IMR-90 (cell line): ENCODE measurements around the gene SERPINB10. TPM values are rescaled to one million over a fixed set of nuclear protein-coding genes. Genes with fewer than 3 reads are reported as not detected.

ENCODE experiments used
- ATAC-seq: fragments of 200-7000 bp; cut with Tn5 transposase; 2 replicates; pipeline ENCODE4 v1.9.1; 2020; ENCODE audit warnings: low read depth, mild to moderate bottlenecking, moderate library complexity
- BruUV-seq: library from RNA; stranded (reverse); fragments of 400-500 nt; replicated peaks from 2 replicates; lab custom pipeline; 2021; lab: Mats Ljungman, UMichigan
- CTCF ChIA-PET: fragments of 300-600 bp; formaldehyde crosslinking; extraction: SDS; loops from one replicate; lab custom pipeline; 2021; ENCODE audit warnings: antibody characterized with exemption; lab: Yijun Ruan, JAX
- POLR2A ChIA-PET: fragments of 300-600 bp; sonication (Branson Sonifier 250); formaldehyde crosslinking; loops from one replicate; lab custom pipeline; 2022; ENCODE audit warnings: antibody characterized with exemption; ENCODE audit not compliant: unreplicated experiment; lab: Charles Lee
- DNase-seq: peaks from one replicate; pipeline ENCODE4 v3.0.0; 2013
- H2AFZ ChIP-seq: replicated peaks from 2 replicates; pipeline ENCODE3; 2013; ENCODE audit warnings: low read length, mild to moderate bottlenecking; ENCODE audit not compliant: poor library complexity
- H2AK5ac ChIP-seq: 2 replicates; pipeline ENCODE4 v1.6.1; 2013; ENCODE audit warnings: low read depth, low read length, inconsistent platforms
- H2AK9ac ChIP-seq: replicated peaks from 2 replicates; pipeline ENCODE3; 2013; ENCODE audit warnings: mild to moderate bottlenecking, low read depth, low read length, moderate library complexity; ENCODE audit not compliant: poor library complexity
- H2BK120ac ChIP-seq: 2 replicates; pipeline ENCODE4 v1.6.1; 2013; ENCODE audit warnings: low read depth, low read length, inconsistent platforms
- H2BK15ac ChIP-seq: 3 replicates; pipeline ENCODE4 v1.6.1; 2013; ENCODE audit warnings: low read depth, low read length, inconsistent platforms
- H2BK20ac ChIP-seq: 2 replicates; pipeline ENCODE4 v1.6.1; 2013; ENCODE audit warnings: low read depth, mild to moderate bottlenecking, inconsistent platforms, low read length, moderate library complexity
- H2BK5ac ChIP-seq: 2 replicates; pipeline ENCODE4 v1.6.1; 2013; ENCODE audit warnings: mild to moderate bottlenecking, low read depth, low read length, inconsistent platforms; ENCODE audit not compliant: poor library complexity, severe bottlenecking
- H3K14ac ChIP-seq: replicated peaks from 2 replicates; pipeline ENCODE4 v1.6.1; 2013; ENCODE audit warnings: low read depth, low read length, inconsistent platforms
- H3K18ac ChIP-seq: 2 replicates; pipeline ENCODE4 v1.6.1; 2013; ENCODE audit warnings: low read depth, low read length, control low read depth
- H3K23ac ChIP-seq: 2 replicates; pipeline ENCODE4 v1.6.1; 2013; ENCODE audit warnings: low read depth, low read length, inconsistent platforms
- H3K27ac ChIP-seq: 2 replicates; pipeline ENCODE4 v1.5.1; 2013; ENCODE audit warnings: mild to moderate bottlenecking, control low read depth, low read length; ENCODE audit not compliant: insufficient read depth
- H3K27me3 ChIP-seq: 2 replicates; pipeline ENCODE4 v1.6.1; 2013; ENCODE audit warnings: low read length; ENCODE audit not compliant: control insufficient read depth, insufficient read depth
- H3K36me3 ChIP-seq: 2 replicates; pipeline ENCODE4 v1.6.1; 2013; ENCODE audit warnings: low read length, mixed read lengths; ENCODE audit not compliant: control insufficient read depth, insufficient read depth
- H3K4ac ChIP-seq: 2 replicates; pipeline ENCODE4 v1.6.1; 2013; ENCODE audit warnings: low read depth, low read length, inconsistent platforms
- H3K4me1 ChIP-seq: 2 replicates; pipeline ENCODE4 v1.6.1; 2013; ENCODE audit warnings: low read length, mixed read lengths; ENCODE audit not compliant: control insufficient read depth, insufficient read depth
- H3K4me2 ChIP-seq: 2 replicates; pipeline ENCODE4 v1.6.1; 2013; ENCODE audit warnings: low read depth, mild to moderate bottlenecking, control low read depth, low read length, moderate library complexity
- H3K4me3 ChIP-seq: 2 replicates; pipeline ENCODE4 v1.5.1; 2013; ENCODE audit warnings: low read depth, mild to moderate bottlenecking, control low read depth, low read length, moderate library complexity; ENCODE audit not compliant: insufficient read depth
- H3K56ac ChIP-seq: 2 replicates; pipeline ENCODE4 v1.6.1; 2013; ENCODE audit warnings: low read length, inconsistent platforms; ENCODE audit not compliant: insufficient read depth; ENCODE audit errors: extremely low read depth
- H3K79me1 ChIP-seq, 2 experiments: 2 replicates each; pipeline ENCODE4 v1.6.1; 2013; ENCODE audit warnings: low read length in 2 of 2, inconsistent platforms in 1 of 2, low read depth in 1 of 2
- H3K9ac ChIP-seq: 2 replicates; pipeline ENCODE4 v1.6.1; 2013; ENCODE audit warnings: low read depth, low read length, control low read depth
- H3K9me1 ChIP-seq: 2 replicates; pipeline ENCODE4 v1.6.1; 2013; ENCODE audit warnings: low read length, inconsistent platforms; ENCODE audit not compliant: insufficient read depth
- H3K9me3 ChIP-seq: 2 replicates; pipeline ENCODE4 v1.6.1; 2013; ENCODE audit warnings: low read length; ENCODE audit not compliant: control insufficient read depth, insufficient read depth
- H4K20me1 ChIP-seq: 2 replicates; pipeline ENCODE4 v1.6.1; 2013; ENCODE audit warnings: low read length, inconsistent platforms; ENCODE audit not compliant: insufficient read depth
- H4K5ac ChIP-seq: 2 replicates; pipeline ENCODE4 v1.6.1; 2013; ENCODE audit warnings: mild to moderate bottlenecking, low read depth, low read length, control low read depth
- H4K8ac ChIP-seq, 2 experiments: 2 replicates each; pipeline ENCODE4 v1.6.1; 2013; ENCODE audit warnings: low read depth in 2 of 2, low read length in 2 of 2, control low read depth in 1 of 2, inconsistent platforms in 1 of 2
- H4K91ac ChIP-seq: 2 replicates; pipeline ENCODE4 v1.6.1; 2013; ENCODE audit warnings: low read depth, low read length, inconsistent platforms; ENCODE audit not compliant: insufficient read depth
- BHLHE40 ChIP-seq: fragments of 150-350 bp; IDR thresholded peaks from 2 replicates; pipeline ENCODE4 v1.6.1; 2016; ENCODE audit warnings: mild to moderate bottlenecking, low read depth, low read length
- MAFK ChIP-seq: IDR thresholded peaks from 2 replicates; pipeline ENCODE4 v1.6.1; 2012; ENCODE audit warnings: low read depth, low read length, improper control_type of control experiment
- dilution Hi-C: fragments of 300-500 bp; cut with HindIII; formaldehyde crosslinking; loops from one replicate; pipeline ENCODE4 v1.14.3; 2018; ENCODE audit warnings: low sequenced_read_pairs; ENCODE audit not compliant: unreplicated experiment
- in situ Hi-C: fragments of 300-500 bp; cut with MboI; formaldehyde crosslinking; loops from 3 replicates; pipeline ENCODE4 v1.14.3; 2019; ENCODE audit warnings: low sequenced_read_pairs, inconsistent platforms, mixed read lengths
- intact Hi-C: fragments of 100-400 bp; cut with micrococcal nuclease; formaldehyde crosslinking; loops from 2 replicates; pipeline ENCODE4 v1.10.0; 2022
- polyA plus RNA-seq, 3 experiments: library from polyadenylated mRNA; depleted of rRNA; stranded (reverse); fragments of >200 nt; gene quantifications; 2 replicates each; pipeline ENCODE4 v1.2.3, GENCODE V29; 2012; ENCODE audit warnings: low replicate concordance in 1 of 3
- total RNA-seq: library from RNA; depleted of rRNA; stranded (reverse); fragments of >200 nt; gene quantifications from 2 replicates; pipeline ENCODE4 v1.2.3, GENCODE V29; 2012

SERPINB10 gene
- total and polyA plus RNA-seq, 2 of the 4 experiments (the other 2 are of a cell fraction), result not detected

DNA sequence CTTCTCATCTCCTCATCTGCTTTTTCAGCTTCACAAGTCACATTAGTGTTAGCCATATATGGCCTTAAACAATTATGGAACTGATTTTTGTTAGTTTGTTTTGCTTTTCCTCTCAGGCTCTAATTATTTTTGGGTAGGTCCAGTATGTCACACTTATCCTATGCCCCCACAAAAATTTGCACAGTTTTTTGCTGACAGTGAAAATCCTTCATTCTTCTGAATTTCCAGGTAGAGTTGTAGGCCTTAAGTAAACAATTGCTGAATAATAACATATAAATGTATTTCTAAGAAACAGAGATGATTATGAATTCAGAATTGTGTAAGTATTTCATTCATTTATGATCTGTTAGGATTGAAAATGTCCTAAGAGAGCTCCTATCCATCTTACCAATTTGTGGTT lies 8.6 kb upstream of the SERPINB10 start:
- no peak overlapping the region for H2BK5ac ChIP-seq
- DNase-seq (no peak), ATAC-seq (no peak)
- no peak overlapping the region for H3K56ac ChIP-seq
- H4K91ac ChIP-seq, result no peak overlapping the region
- no peak for TF ChIP-seq BHLHE40
- TF ChIP-seq MAFK, result peak; percentile 64; the same call in 1 of the 2 replicates
- no peak overlapping the region for H2AK5ac ChIP-seq
- no peak overlapping the region for H3K27ac ChIP-seq
- no peak overlapping the region for H2AK9ac ChIP-seq
- H2BK20ac ChIP-seq, result no peak overlapping the region
- dilution Hi-C loops, result no loop called here
- H3K18ac ChIP-seq, result no peak overlapping the region
- no peaks in the 10 kb centered on the region for H3K79me1 ChIP-seq
- no peak overlapping the region for H3K4me3 ChIP-seq
- no peak overlapping the region for H2AFZ ChIP-seq
- H4K5ac ChIP-seq, result no peak overlapping the region
- no peaks in the 10 kb centered on the region for H3K9me1 ChIP-seq
- H3K9ac ChIP-seq, result no peak overlapping the region
- no peaks in the 10 kb centered on the region for H4K20me1 ChIP-seq
- no peak overlapping the region for H2BK15ac ChIP-seq
- no peak overlapping the region for H2BK120ac ChIP-seq
- H3K4me2 ChIP-seq, result no peak overlapping the region
- H3K27me3 ChIP-seq, result peaks cover 2% of the 10 kb centered on the region; the same call in 1 of the 2 replicates
- no peaks in the 10 kb centered on the region for H3K36me3 ChIP-seq
- ChIA-PET POLR2A (no interaction called here), CTCF (no interaction called here)
- H3K23ac ChIP-seq, result no peak overlapping the region
- intact Hi-C loops, result no loop called here
- H3K4ac ChIP-seq, result no peak overlapping the region
- no peak overlapping the region for H4K8ac ChIP-seq
- H3K9me3 ChIP-seq, result no peaks in the 10 kb centered on the region
- no peak overlapping the region for H3K14ac ChIP-seq
- BruUV-seq, result no TSS peak
- in situ Hi-C loops, result no loop called here
- H3K4me1 ChIP-seq, result no peaks in the 10 kb centered on the region
